Anterior cingulate cortex (tissue), 58 donors: ENCODE measurements around the gene SND1.
"Not testable (repeated sequence)": the region's sequence is repeated elsewhere in the genome, so short reads cannot be mapped to it uniquely, and the experiment has no call there.

ENCODE experiments used
- DNase-seq, 58 donors: peaks; one replicate each; lab custom pipeline; 2025; lab: John Stamatoyannopoulos, UW

The SND1 gene

GRCh38 chr7:127820732-127821085 is 168.7 kb downstream of the SND1 start:
- no peak for DNase-seq

GRCh38 chr7:127821146-127821545 is 169.2 kb downstream of the SND1 start:
- DNase-seq = no peak

GRCh38 chr7:127822822-127823508 is 171.0 kb downstream of the SND1 start:
- no peak for DNase-seq

GRCh38 chr7:127824682-127825081 is 172.7 kb downstream of the SND1 start:
- DNase-seq = no peak

- DNase-seq = no peak
These were observed 177.0 kb downstream of the SND1 start for GRCh38 chr7:127828843-127829500.

GRCh38 chr7:127831318-127832219 is 179.6 kb downstream of the SND1 start:
- DNase-seq = no peak

- DNase-seq = no peak
These were observed 180.6 kb downstream of the SND1 start for GRCh38 chr7:127832592-127832991.

- no peak for DNase-seq
These were observed 181.6 kb downstream of the SND1 start for GRCh38 chr7:127833641-127834040.

GRCh38 chr7:127835679-127836078 is 183.7 kb downstream of the SND1 start:
- no peak for DNase-seq

- DNase-seq = not testable (repeated sequence)
These were observed 185.9 kb downstream of the SND1 start for GRCh38 chr7:127837816-127838410.

GRCh38 chr7:127838816-127839415 is 186.9 kb downstream of the SND1 start:
- peak in 3 of 58 donors; percentile 8 to 26 (median 9) for DNase-seq

GRCh38 chr7:127840226-127840951 is 188.4 kb downstream of the SND1 start:
- no peak for DNase-seq

GRCh38 chr7:127844165-127844564 is 192.2 kb downstream of the SND1 start:
- no peak for DNase-seq

- DNase-seq = no peak
These were observed 192.8 kb downstream of the SND1 start for GRCh38 chr7:127844707-127845331.

GRCh38 chr7:127845522-127846214 is 193.7 kb downstream of the SND1 start:
- no peak for DNase-seq

- DNase-seq = peak in 4 of 58 donors; percentile 1 to 34 (median 13)
These were observed 195.6 kb downstream of the SND1 start for GRCh38 chr7:127847641-127848040.

- DNase-seq = no peak
These were observed 196.2 kb downstream of the SND1 start for GRCh38 chr7:127848241-127848640.

- no peak for DNase-seq
These were observed 198.2 kb downstream of the SND1 start for GRCh38 chr7:127850195-127850594.

- DNase-seq = no peak
These were observed 202.4 kb downstream of the SND1 start for GRCh38 chr7:127854383-127854782.
